ENCODE data around the gene KIR3DL3.
"Not testable (repeated sequence)": the region's sequence is repeated elsewhere in the genome, so short reads cannot be mapped to it uniquely, and the experiment has no call there.

DNA sequence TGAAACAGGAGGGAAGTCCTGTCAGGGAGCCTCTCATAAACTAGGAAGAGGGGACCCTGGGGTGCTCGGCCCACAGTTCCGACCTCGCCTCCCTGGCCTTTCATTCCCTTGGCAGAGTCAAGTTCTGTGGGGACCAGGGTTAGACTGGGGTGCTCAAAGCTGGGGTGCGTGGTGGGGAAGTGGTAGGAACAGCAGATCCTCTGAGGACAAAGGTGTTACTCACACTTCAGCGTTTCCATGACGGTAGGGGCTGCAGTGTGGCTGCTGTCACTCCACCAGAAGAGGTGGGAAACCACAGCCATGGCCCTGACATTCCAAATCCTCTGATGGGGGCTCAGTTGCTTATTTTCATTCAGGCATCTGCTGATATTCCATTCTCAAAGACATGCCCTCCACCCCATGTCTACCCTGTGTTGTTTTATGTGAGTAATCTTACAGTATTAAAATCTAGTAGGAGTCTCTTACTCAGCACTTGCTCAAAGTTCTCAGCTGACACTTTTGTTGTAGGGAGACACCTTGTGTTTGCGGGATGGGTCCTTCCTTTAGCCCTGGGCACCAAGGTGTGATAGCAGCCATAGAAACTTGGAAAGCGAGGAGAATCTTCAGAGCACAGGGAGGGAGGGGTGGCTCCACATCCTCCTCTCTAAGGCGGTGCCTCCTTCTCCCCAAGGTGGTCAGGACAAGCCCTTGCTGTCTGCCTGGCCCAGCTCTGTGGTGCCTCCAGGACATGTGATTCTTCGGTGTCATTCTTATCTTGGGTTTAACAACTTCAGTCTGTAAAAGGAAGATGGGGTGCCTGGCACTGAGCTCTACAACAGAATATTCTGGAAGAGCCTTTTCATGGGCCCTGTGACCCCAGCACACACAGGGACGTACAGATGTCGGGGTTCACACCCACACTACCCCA, 32.2 kb downstream of the KIR3DL3 start:
- TF ChIP-seq, protein P1, sequence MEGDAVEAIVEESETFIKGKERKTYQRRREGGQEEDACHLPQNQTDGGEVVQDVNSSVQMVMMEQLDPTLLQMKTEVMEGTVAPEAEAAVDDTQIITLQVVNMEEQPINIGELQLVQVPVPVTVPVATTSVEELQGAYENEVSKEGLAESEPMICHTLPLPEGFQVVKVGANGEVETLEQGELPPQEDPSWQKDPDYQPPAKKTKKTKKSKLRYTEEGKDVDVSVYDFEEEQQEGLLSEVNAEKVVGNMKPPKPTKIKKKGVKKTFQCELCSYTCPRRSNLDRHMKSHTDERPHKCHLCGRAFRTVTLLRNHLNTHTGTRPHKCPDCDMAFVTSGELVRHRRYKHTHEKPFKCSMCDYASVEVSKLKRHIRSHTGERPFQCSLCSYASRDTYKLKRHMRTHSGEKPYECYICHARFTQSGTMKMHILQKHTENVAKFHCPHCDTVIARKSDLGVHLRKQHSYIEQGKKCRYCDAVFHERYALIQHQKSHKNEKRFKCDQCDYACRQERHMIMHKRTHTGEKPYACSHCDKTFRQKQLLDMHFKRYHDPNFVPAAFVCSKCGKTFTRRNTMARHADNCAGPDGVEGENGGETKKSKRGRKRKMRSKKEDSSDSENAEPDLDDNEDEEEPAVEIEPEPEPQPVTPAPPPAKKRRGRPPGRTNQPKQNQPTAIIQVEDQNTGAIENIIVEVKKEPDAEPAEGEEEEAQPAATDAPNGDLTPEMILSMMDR (IDR thresholded peaks at IDR 0.05; ENCODE audit: low read length) = not testable (repeated sequence)
- TF ChIP-seq EZH2 (IDR thresholded peaks at IDR 0.05; ENCODE audit: borderline replicate concordance, low read length) = not testable (repeated sequence)
